B cell (primary cell): ENCODE measurements around the gene REV1. TPM values are rescaled to one million over a fixed set of nuclear protein-coding genes. Genes with fewer than 3 reads are reported as not detected.

Experiments used
- ATAC-seq: fragments of 200-7000 bp; cut with Tn5 transposase; one replicate; pipeline ENCODE4 v1.10.0; 2021; ENCODE audit warnings: low read depth, mild to moderate bottlenecking, moderate number of reproducible peaks, moderate library complexity
- CTCF ChIA-PET: fragments of 350-600 bp; sonication (Branson Sonifier 250); formaldehyde crosslinking; loops from one replicate; lab custom pipeline; 2021; ENCODE audit warnings: antibody characterized with exemption, inconsistent platforms; lab: Charles Lee
- POLR2A ChIA-PET: fragments of 350-600 bp; sonication (Branson Sonifier 250); formaldehyde crosslinking; loops from one replicate; lab custom pipeline; 2021; ENCODE audit warnings: antibody characterized with exemption; lab: Charles Lee
- DNase-seq: peaks from one replicate; pipeline ENCODE4 v3.0.0; 2013
- H2AFZ ChIP-seq: 2 replicates; pipeline ENCODE4 v1.6.1; 2012; ENCODE audit warnings: mild to moderate bottlenecking, low read depth, low read length; ENCODE audit not compliant: insufficient read depth, poor library complexity, severe bottlenecking
- H3K27ac ChIP-seq, 2 donors: 1 replicate in 1 of 2; 2 replicates in 1 of 2; pipeline ENCODE4 v1.5.1; 2012 to 2013; ENCODE audit warnings: low read length in 2 of 2, mild to moderate bottlenecking in 2 of 2, moderate library complexity in 1 of 2
- H3K27me3 ChIP-seq, 4 experiments: fragments of 200-600 bp in 1 of 4; sonication (generic) in 1 of 4; replicated peaks in 1 of 4; 1 replicate in 2 of 4; 2 replicates in 2 of 4; pipeline versions ENCODE4 v1.6.1 to v1.7.0; 2013 to 2016; ENCODE audit warnings: low read length in 3 of 4, mild to moderate bottlenecking in 2 of 4, mixed read lengths in 1 of 4, moderate library complexity in 1 of 4; ENCODE audit not compliant: insufficient read depth in 4 of 4, control insufficient read depth in 3 of 4; ENCODE audit errors: control extremely low read depth in 1 of 4
- H3K36me3 ChIP-seq, 2 experiments: replicated peaks in 1 of 2; 1 replicate in 1 of 2; 2 replicates in 1 of 2; pipeline versions ENCODE4 v1.6.1 to v1.7.1; 2013; ENCODE audit warnings: low read length in 1 of 2; ENCODE audit not compliant: insufficient read depth in 2 of 2, control insufficient read depth in 1 of 2; ENCODE audit errors: control extremely low read depth in 1 of 2, extremely low read depth in 1 of 2
- H3K4me1 ChIP-seq, 2 donors: fragments of 200-600 bp in 1 of 2; sonication (generic) in 1 of 2; 1 replicate in 1 of 2; 2 replicates in 1 of 2; pipeline versions ENCODE4 v1.5.1 to v1.6.1; 2013 to 2017; ENCODE audit warnings: low read length in 2 of 2; ENCODE audit not compliant: control insufficient read depth in 2 of 2, insufficient read depth in 2 of 2
- H3K4me2 ChIP-seq: replicated peaks from 2 replicates; pipeline ENCODE3; 2012; ENCODE audit warnings: mild to moderate bottlenecking, low read depth, low read length; ENCODE audit not compliant: poor library complexity, severe bottlenecking
- H3K4me3 ChIP-seq, 5 experiments: fragments of 200-600 bp in 1 of 5; sonication (generic) in 1 of 5; 1 replicate in 3 of 5; 2 replicates in 2 of 5; pipeline versions ENCODE4 v1.5.1 to v1.7.0; 2011 to 2016; ENCODE audit warnings: low read length in 4 of 5, mild to moderate bottlenecking in 4 of 5, low read depth in 2 of 5, control low read depth in 1 of 5, moderate library complexity in 1 of 5; ENCODE audit not compliant: insufficient read depth in 1 of 5; ENCODE audit errors: control extremely low read depth in 1 of 5, extremely low read depth in 1 of 5
- H3K79me2 ChIP-seq: fragments of 200-600 bp; sonication (generic); one replicate; pipeline ENCODE4 v1.6.0; 2016; ENCODE audit warnings: low read length; ENCODE audit not compliant: control insufficient read depth, insufficient read depth
- H3K9ac ChIP-seq: fragments of 200-600 bp; sonication (generic); 2 replicates; pipeline ENCODE4 v1.6.1; 2017; ENCODE audit warnings: mild to moderate bottlenecking, low read length, moderate library complexity
- H3K9me3 ChIP-seq, 3 donors: one replicate each; pipeline versions ENCODE4 v1.6.1 to v1.7.1; 2013; ENCODE audit warnings: low read length in 2 of 3; ENCODE audit not compliant: control insufficient read depth in 2 of 3, insufficient read depth in 1 of 3; ENCODE audit errors: control extremely low read depth in 1 of 3
- H4K20me1 ChIP-seq: 2 replicates; pipeline ENCODE4 v1.6.0; 2012; ENCODE audit warnings: mild to moderate bottlenecking, low read length; ENCODE audit not compliant: insufficient read depth, control insufficient read depth, poor library complexity, severe bottlenecking
- H3K27ac Mint-ChIP-seq: one replicate; pipeline ENCODE4 v1.8.0; 2021; ENCODE audit warnings: mixed read lengths
- H3K27me3 Mint-ChIP-seq: one replicate; pipeline ENCODE4 v1.8.0; 2021; ENCODE audit warnings: mixed read lengths
- H3K4me1 Mint-ChIP-seq: one replicate; pipeline ENCODE4 v1.8.0; 2021; ENCODE audit warnings: mixed read lengths
- H3K4me3 Mint-ChIP-seq: one replicate; pipeline ENCODE4 v1.8.0; 2021; ENCODE audit warnings: mixed read lengths
- H3K9me3 Mint-ChIP-seq: one replicate; pipeline ENCODE4 v1.8.0; 2022; ENCODE audit warnings: mixed read lengths; ENCODE audit not compliant: insufficient read depth
- EZH2 ChIP-seq: IDR thresholded peaks from 2 replicates; pipeline ENCODE4 v1.6.1; 2012; ENCODE audit warnings: borderline replicate concordance, low read depth, mild to moderate bottlenecking, moderate library complexity, low read length; ENCODE audit not compliant: insufficient read depth, poor library complexity, severe bottlenecking
- WGBS: methylation state at CpG from one replicate; pipeline ENCODE4 v1.1.5; 2013; ENCODE audit warnings: missing lambda C conversion rate; ENCODE audit not compliant: insufficient coverage; 5-methylcytosine and 5-hydroxymethylcytosine counted together
- intact Hi-C: fragments of 100-400 bp; cut with micrococcal nuclease; formaldehyde crosslinking; loops from one replicate; pipeline ENCODE4 v1.10.0; 2022
- polyA plus RNA-seq: library from polyadenylated mRNA; depleted of rRNA; stranded (reverse); fragments of >200 nt; gene quantifications from 2 replicates; pipeline ENCODE4 v1.2.3, GENCODE V29; 2012
- total RNA-seq, 2 donors: library from RNA; stranded (reverse); fragments of 120-200 nt in 1 of 2; gene quantifications; 1 replicate in 1 of 2; 2 replicates in 1 of 2; pipeline versions ENCODE4 v1.2.3 to v1.2.4, GENCODE V29; 2013 to 2022
- TF ChIP-seq, protein P1 (sequence below): fragments of 200-600 bp; IDR thresholded peaks from one replicate; pipeline ENCODE4 v1.8.0; 2022; ENCODE audit warnings: antibody characterized with exemption, mild to moderate bottlenecking

REV1 gene
- total and polyA plus RNA-seq, 2 donors (not counting 1 experiment from before 2014, with no cell fraction given): 25.4 to 70.5 TPM

DNA sequence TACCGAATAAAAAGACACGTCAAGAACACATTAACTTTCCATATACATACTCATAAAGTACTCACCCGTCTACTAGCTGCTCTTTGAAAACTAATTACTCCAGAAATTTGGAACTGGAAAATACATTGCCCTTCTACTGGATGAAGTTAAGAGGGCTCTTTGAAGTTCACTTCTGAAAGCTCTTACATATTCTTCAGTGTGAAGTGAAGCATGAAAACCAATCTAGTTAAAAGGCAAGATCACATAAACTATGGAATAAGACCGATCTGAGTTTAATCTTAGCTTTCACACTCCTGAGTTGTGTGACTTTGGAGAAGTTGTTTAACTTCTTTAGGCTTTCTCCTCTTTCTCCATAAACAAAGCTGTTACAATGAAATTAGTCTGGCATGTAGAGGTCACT, 38.5 kb downstream of the REV1 start:
- intact Hi-C loops: no loop called here
- H3K9me3 Mint-ChIP-seq: no peaks in the 10 kb centered on the region
- ATAC-seq (no peak), DNase-seq (no peak)
- Histone ChIP-seq H3K9ac (no peak overlapping the region), H2AFZ (no peak overlapping the region), H3K36me3 (peaks cover 14 to 57% of the 10 kb centered on the region in 2 experiments), H3K27ac (no peak overlapping the region), H4K20me1 (no peaks in the 10 kb centered on the region), H3K9me3 (no peaks in the 10 kb centered on the region), H3K4me2 (no peak overlapping the region), H3K27me3 (no peaks in the 10 kb centered on the region), H3K79me2 (peaks cover 10% of the 10 kb centered on the region), H3K4me3 (no peak overlapping the region), H3K4me1 (no peaks in the 10 kb centered on the region)
- H3K4me1 Mint-ChIP-seq: no peaks in the 10 kb centered on the region
- no peak for TF ChIP-seq EZH2
- TF ChIP-seq, protein P1, sequence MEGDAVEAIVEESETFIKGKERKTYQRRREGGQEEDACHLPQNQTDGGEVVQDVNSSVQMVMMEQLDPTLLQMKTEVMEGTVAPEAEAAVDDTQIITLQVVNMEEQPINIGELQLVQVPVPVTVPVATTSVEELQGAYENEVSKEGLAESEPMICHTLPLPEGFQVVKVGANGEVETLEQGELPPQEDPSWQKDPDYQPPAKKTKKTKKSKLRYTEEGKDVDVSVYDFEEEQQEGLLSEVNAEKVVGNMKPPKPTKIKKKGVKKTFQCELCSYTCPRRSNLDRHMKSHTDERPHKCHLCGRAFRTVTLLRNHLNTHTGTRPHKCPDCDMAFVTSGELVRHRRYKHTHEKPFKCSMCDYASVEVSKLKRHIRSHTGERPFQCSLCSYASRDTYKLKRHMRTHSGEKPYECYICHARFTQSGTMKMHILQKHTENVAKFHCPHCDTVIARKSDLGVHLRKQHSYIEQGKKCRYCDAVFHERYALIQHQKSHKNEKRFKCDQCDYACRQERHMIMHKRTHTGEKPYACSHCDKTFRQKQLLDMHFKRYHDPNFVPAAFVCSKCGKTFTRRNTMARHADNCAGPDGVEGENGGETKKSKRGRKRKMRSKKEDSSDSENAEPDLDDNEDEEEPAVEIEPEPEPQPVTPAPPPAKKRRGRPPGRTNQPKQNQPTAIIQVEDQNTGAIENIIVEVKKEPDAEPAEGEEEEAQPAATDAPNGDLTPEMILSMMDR: no peak
- no peaks in the 10 kb centered on the region for H3K27me3 Mint-ChIP-seq
- CTCF ChIA-PET: interaction anchor here (1.4 kb wide), 1 partner anchor 9 kb away, joined by 3 read pairs; no protein-coding TSS in a partner anchor
- no peak overlapping the region for H3K27ac Mint-ChIP-seq
- WGBS: no CpG with 5 or more reads among the region's 4 CpGs
- no peak overlapping the region for H3K4me3 Mint-ChIP-seq
- POLR2A ChIA-PET: no interaction called here

DNA sequence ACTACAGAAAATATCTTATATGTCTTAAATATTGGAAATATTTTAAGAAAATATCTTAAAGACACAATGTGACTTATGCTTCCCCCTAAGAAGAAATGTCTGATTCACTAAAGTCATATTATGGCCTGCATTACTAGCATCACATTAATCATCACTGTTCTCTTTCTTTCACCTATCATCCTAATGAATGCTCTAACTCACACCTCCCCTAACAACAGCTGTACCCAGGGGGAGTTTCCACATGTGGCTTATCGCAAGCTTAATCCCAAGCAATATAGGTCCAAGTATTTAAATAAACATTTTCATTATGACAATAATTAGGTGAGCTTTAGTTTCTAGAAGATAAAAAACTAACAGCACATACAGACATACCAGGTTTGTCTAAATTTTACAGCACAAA, 39.6 kb downstream of the REV1 start:
- intact Hi-C loops: no loop called here
- H3K27me3 Mint-ChIP-seq: no peaks in the 10 kb centered on the region

More for the DNA sequence above, 39.6 kb downstream of the REV1 start:
- H3K27me3 ChIP-seq: no peaks in the 10 kb centered on the region
- no peaks in the 10 kb centered on the region for H3K4me1 ChIP-seq
- peaks cover 10 to 50% of the 10 kb centered on the region in 2 experiments for H3K36me3 ChIP-seq
- H3K9ac ChIP-seq: no peak overlapping the region
- H2AFZ ChIP-seq: no peak overlapping the region
- no peak overlapping the region for H3K4me2 ChIP-seq
- ATAC-seq (no peak), DNase-seq (no peak)
- ChIA-PET POLR2A (no interaction called here), CTCF (interaction anchor here (0.5 kb wide), 1 partner anchor 131 kb away, joined by 3 read pairs; no protein-coding TSS in a partner anchor)
- no peak overlapping the region for H3K4me3 ChIP-seq
- H3K27ac Mint-ChIP-seq: no peak overlapping the region
- peaks cover 15% of the 10 kb centered on the region for H3K79me2 ChIP-seq
- no CpG with 5 or more reads among the region's 1 CpG for WGBS
- TF ChIP-seq EZH2: no peak
- TF ChIP-seq, protein P1: no peak
- no peaks in the 10 kb centered on the region for H3K9me3 ChIP-seq
- no peaks in the 10 kb centered on the region for H4K20me1 ChIP-seq
- H3K9me3 Mint-ChIP-seq: no peaks in the 10 kb centered on the region
- no peak overlapping the region for H3K27ac ChIP-seq
- no peaks in the 10 kb centered on the region for H3K4me1 Mint-ChIP-seq
- H3K4me3 Mint-ChIP-seq: no peak overlapping the region
